Measurements from ENCODE around the gene USP21. TPM values are rescaled to one million over a fixed set of nuclear protein-coding genes. Genes with fewer than 3 reads are reported as not detected.
"Not testable (repeated sequence)": the region's sequence is repeated elsewhere in the genome, so short reads cannot be mapped to it uniquely, and the experiment has no call there.

Gene USP21
- total and polyA plus RNA-seq, 2 experiments from 2014 or later: 6.3 to 16.5 TPM

DNA sequence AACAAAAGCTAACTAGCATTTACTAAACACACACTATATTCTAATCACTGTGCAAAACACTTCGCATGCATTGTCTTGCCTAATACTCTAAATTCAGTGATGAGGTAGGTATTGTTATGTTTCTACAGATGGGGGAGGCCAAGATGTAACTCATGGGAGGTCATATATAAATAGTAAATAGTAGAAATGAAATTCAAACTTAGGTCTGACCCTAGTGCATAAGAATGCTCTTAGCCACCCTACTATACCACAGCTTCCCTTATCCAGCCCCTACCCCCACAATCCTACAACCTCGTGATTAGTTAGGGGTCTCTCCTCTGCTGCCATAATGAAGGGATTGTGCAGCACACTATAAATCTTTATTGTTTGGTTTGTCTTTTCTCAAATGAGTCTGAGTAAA lies 44.7 kb upstream of the USP21 start:
- no peak for TF ChIP-seq EZH2 (IDR thresholded peaks at IDR 0.05; ENCODE audit: insufficient read depth, poor library complexity, severe bottlenecking)
- TF ChIP-seq EZH2phosphoT487 (IDR thresholded peaks at IDR 0.05; ENCODE audit: insufficient read depth, low read depth): no peak
- H3K27me3 ChIP-seq (replicated peaks; ENCODE audit: insufficient read depth): no peaks in the 10 kb centered on the region
- H3K79me2 ChIP-seq (ENCODE audit: insufficient read depth): peaks cover 95% of the 10 kb centered on the region
- H3K27ac ChIP-seq: peak overlapping the region; percentile 64
- no peak overlapping the region for H3K4me3 ChIP-seq
- DNase-seq: no peak
- peaks cover 15% of the 10 kb centered on the region; the same call in 1 of the 2 replicates for H3F3A ChIP-seq (ENCODE audit: insufficient read depth)
- no peak overlapping the region for H3K4me2 ChIP-seq (ENCODE audit: unreplicated experiment)
- H4K20me1 ChIP-seq (ENCODE audit: insufficient read depth): no peaks in the 10 kb centered on the region
- H3K4me1 ChIP-seq (ENCODE audit: insufficient read depth): peaks cover 42% of the 10 kb centered on the region
- H3K9me3 ChIP-seq (ENCODE audit: low read depth): no peaks in the 10 kb centered on the region
- in situ Hi-C loops (cut with MboI): no loop called here
- 93 to 97% methylated on average over 2 of the region's 2 CpGs for WGBS, 2 experiments (ENCODE audit: low coverage in 1 of 2, low lambda C conversion rate in 2 of 2, missing lambda C conversion rate in 2 of 2)
- H3K9ac ChIP-seq: no peak overlapping the region
- H3K9me2 ChIP-seq (ENCODE audit: insufficient read depth): no peaks in the 10 kb centered on the region
- H3K36me3 ChIP-seq (ENCODE audit: low read depth): no peaks in the 10 kb centered on the region; the same call in 1 of the 2 replicates
- H2AFZ ChIP-seq: no peak overlapping the region

DNA sequence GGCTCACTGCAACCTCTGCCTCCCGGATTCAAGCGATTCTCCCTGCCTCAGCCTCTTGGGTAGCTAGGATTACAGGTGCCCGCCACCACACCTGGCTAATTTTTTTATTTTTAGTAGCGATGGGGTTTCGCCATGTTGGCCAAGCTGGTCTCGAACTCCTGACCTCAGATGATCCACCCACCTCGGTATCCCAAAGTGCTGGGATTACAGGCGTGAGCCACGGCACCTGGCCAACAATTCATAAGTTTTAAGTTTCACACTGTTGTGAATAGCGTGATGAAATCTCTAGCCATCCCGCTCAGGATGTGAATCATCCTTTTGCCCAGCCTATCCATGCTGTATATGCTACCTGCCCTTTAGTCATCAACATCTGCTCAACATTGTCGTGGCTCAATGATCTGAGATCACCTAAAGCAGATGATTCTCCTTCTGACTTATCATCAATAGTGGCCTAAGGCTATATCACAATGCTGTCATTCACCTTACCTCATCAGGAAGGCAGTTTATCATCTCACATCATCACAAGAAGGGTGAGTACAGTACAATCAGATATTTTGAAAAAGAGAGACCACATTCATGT lies 44.1 kb upstream of the USP21 start:
- DNase-seq: peak; percentile 83
- H3K27ac ChIP-seq: peak overlapping the region; percentile 64
- no peak overlapping the region for H3K4me3 ChIP-seq

DNA sequence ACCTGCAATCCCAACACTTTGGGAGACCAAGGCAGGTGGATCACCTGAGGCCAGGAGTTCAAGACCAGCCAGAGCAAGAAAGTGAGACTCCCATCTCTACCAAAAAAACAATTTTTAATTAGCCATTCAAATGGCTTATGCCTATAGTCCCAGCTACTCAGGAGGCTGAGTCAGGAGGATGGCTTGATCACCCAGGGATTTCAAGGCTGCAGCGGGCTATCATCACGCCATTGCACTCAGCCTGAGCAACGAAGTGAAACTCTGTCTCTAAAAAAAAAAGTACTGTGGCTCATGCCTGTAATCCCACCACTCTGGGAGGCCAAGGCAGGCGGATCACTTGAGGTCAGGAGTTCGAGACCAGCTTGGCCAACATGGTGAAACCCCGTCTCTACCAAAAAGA lies 43.3 kb upstream of the USP21 start:
- H3K9ac ChIP-seq; H3K9me3 ChIP-seq (ENCODE audit: low read depth); H3K27me3 ChIP-seq (replicated peaks; ENCODE audit: insufficient read depth); H3K4me3 ChIP-seq; H3K9me2 ChIP-seq (ENCODE audit: insufficient read depth); H2AFZ ChIP-seq; H3K36me3 ChIP-seq (ENCODE audit: low read depth); DNase-seq; H4K20me1 ChIP-seq (ENCODE audit: insufficient read depth); in situ Hi-C loops (cut with MboI): not testable (repeated sequence)
- H3K27ac ChIP-seq: peak overlapping the region; percentile 64
- peaks cover 45% of the 10 kb centered on the region for H3K4me1 ChIP-seq (ENCODE audit: insufficient read depth)
- H3K79me2 ChIP-seq (ENCODE audit: insufficient read depth): peaks cover 93% of the 10 kb centered on the region
- H3K4me2 ChIP-seq (ENCODE audit: unreplicated experiment): peak overlapping the region; percentile 37
- WGBS, 2 experiments (ENCODE audit: low coverage in 1 of 2, low lambda C conversion rate in 2 of 2, missing lambda C conversion rate in 2 of 2): 89 to 93% methylated on average over 6 of the region's 6 CpGs
- H3F3A ChIP-seq (ENCODE audit: insufficient read depth): peaks cover 25% of the 10 kb centered on the region

More for the DNA sequence above, 44.1 kb upstream of the USP21 start:
- Histone ChIP-seq H2AFZ (no peak overlapping the region), H3K4me2 (ENCODE audit: unreplicated experiment) (peak overlapping the region; percentile 37), H3K4me1 (ENCODE audit: insufficient read depth) (peaks cover 45% of the 10 kb centered on the region), H3K9me2 (ENCODE audit: insufficient read depth) (no peaks in the 10 kb centered on the region), H3F3A (ENCODE audit: insufficient read depth) (peaks cover 22% of the 10 kb centered on the region), H3K27me3 (replicated peaks; ENCODE audit: insufficient read depth) (no peaks in the 10 kb centered on the region), H3K79me2 (ENCODE audit: insufficient read depth) (peaks cover 93% of the 10 kb centered on the region), H3K9me3 (ENCODE audit: low read depth) (no peaks in the 10 kb centered on the region), H4K20me1 (ENCODE audit: insufficient read depth) (no peaks in the 10 kb centered on the region), H3K36me3 (ENCODE audit: low read depth) (peaks cover 3% of the 10 kb centered on the region; the same call in 1 of the 2 replicates), H3K9ac (0 out of 2 replicates have a peak overlapping the region, but pooled peaks have one; percentile 2)
- in situ Hi-C loops (cut with MboI): no loop called here
- 70 to 80% methylated on average over 12 of the region's 12 CpGs for WGBS, 2 experiments (ENCODE audit: low coverage in 1 of 2, low lambda C conversion rate in 2 of 2, missing lambda C conversion rate in 2 of 2)
- no peak for TF ChIP-seq EZH2phosphoT487 (IDR thresholded peaks at IDR 0.05; ENCODE audit: insufficient read depth, low read depth)
- TF ChIP-seq EZH2 (IDR thresholded peaks at IDR 0.05; ENCODE audit: insufficient read depth, poor library complexity, severe bottlenecking): no peak

DNA sequence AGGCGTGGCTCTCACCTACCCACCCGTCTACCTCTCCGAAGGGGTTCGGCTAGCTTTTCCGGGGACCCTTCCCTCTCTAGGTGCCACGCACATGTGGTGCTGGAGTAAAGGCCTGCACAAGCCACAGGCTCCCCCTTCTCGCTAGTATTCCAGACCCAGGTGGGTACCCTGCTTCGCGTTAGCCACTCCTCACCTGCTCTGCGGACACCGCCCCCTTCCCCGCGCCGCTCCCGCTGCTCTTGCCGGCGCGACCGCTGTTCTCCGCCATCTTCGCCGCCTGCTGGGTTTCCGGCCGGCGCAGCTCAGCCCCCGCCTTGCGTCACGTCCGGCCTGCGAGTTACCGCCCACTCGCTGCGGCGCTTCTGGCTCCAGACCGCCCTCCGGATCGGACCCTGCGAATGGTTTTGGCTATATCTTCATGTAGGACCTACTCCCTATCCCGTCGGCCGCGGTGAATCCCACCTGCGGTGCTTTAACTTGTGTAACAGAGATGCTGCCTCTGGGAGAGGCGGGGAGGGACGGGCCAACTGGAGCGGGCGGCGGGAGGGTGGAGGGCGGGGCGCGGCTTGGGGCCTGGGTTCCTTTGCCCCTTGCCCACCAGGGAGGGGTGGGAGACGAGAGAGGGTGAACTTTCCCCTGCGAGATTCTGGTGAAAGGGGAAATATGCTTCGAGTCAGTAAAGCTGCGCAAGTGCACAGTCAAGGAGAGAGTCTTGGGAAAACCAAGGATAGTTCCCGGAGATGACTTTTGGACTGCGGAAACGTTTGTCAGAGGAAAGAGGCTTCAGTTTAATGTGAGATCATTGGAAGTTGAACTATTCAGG lies 41.3 kb upstream of the USP21 start, which contains the start of the genes NIT1 and PFDN2:
NIT1 (plus strand) TSS at position 347 of the 823 bp plus-strand sequence; CDS start at position 419, 72 bp downstream.
PFDN2 (minus strand) TSS at position 279 of the 823 bp plus-strand sequence; CDS start at position 268, 11 bp downstream.
- DNase-seq: peak; percentile 97
- peak within 1 kb of the TSS; percentile 97 for H3K4me3 ChIP-seq
- no peaks in the 10 kb centered on the region for H3K9me2 ChIP-seq (ENCODE audit: insufficient read depth)
- no peak for TF ChIP-seq EZH2 (IDR thresholded peaks at IDR 0.05; ENCODE audit: insufficient read depth, poor library complexity, severe bottlenecking)
- no peak for TF ChIP-seq EZH2phosphoT487 (IDR thresholded peaks at IDR 0.05; ENCODE audit: insufficient read depth, low read depth)
- H3K4me1 ChIP-seq (ENCODE audit: insufficient read depth): peaks cover 45% of the 10 kb centered on the region
- peak within 1 kb of the TSS; percentile 99 for H3K9ac ChIP-seq
- H3K9me3 ChIP-seq (ENCODE audit: low read depth): no peaks in the 10 kb centered on the region
- WGBS, 2 experiments (ENCODE audit: low coverage in 1 of 2, low lambda C conversion rate in 2 of 2, missing lambda C conversion rate in 2 of 2): 1% methylated on average over 49 to 58 of the region's 58 CpGs
- peak within 1 kb of the TSS; percentile 88 for H2AFZ ChIP-seq
- peaks cover 28% of the 10 kb centered on the region; the same call in 1 of the 2 replicates for H3K36me3 ChIP-seq (ENCODE audit: low read depth)
- no peaks in the 10 kb centered on the region for H3K27me3 ChIP-seq (replicated peaks; ENCODE audit: insufficient read depth)
- peak within 1 kb of the TSS; percentile 95 for H3K27ac ChIP-seq
- peaks cover 41% of the 10 kb centered on the region for H3F3A ChIP-seq (ENCODE audit: insufficient read depth)
- peak within 1 kb of the TSS; percentile 91 for H3K4me2 ChIP-seq (ENCODE audit: unreplicated experiment)
- in situ Hi-C loops (cut with MboI): no loop called here
- H3K79me2 ChIP-seq (ENCODE audit: insufficient read depth): peaks cover 91% of the 10 kb centered on the region
- H4K20me1 ChIP-seq (ENCODE audit: insufficient read depth): no peaks in the 10 kb centered on the region
